Osteoblast (primary cell): ENCODE data around the gene OAS2. TPM values are rescaled to one million over a fixed set of nuclear protein-coding genes. Genes with fewer than 3 reads are reported as not detected.

Experiments
- DNase-seq: peaks from one replicate; pipeline ENCODE4 v3.0.0; 2011; ENCODE audit warnings: low spot score, mixed read lengths; ENCODE audit not compliant: insufficient read length; ENCODE audit errors: missing footprints
- H2AFZ ChIP-seq: 2 replicates; pipeline ENCODE4 v1.6.0; 2011; ENCODE audit warnings: mild to moderate bottlenecking, low read length
- H3K27ac ChIP-seq: 2 replicates; pipeline ENCODE4 v1.5.1; 2011; ENCODE audit warnings: mild to moderate bottlenecking, low read depth, low read length, moderate library complexity
- H3K27me3 ChIP-seq: 2 replicates; pipeline ENCODE4 v1.6.0; 2012; ENCODE audit warnings: mild to moderate bottlenecking, control low read depth, inconsistent platforms, low read length, moderate library complexity; ENCODE audit not compliant: insufficient read depth
- H3K36me3 ChIP-seq: 2 replicates; pipeline ENCODE4 v1.5.1; 2011; ENCODE audit warnings: mild to moderate bottlenecking, low read length, control low read depth, moderate library complexity; ENCODE audit not compliant: insufficient read depth
- H3K4me1 ChIP-seq: 2 replicates; pipeline ENCODE4 v1.5.1; 2011; ENCODE audit warnings: mild to moderate bottlenecking, low read length, control low read depth, moderate library complexity; ENCODE audit not compliant: insufficient read depth
- H3K4me2 ChIP-seq: 2 replicates; pipeline ENCODE4 v1.6.0; 2011; ENCODE audit warnings: mild to moderate bottlenecking, low read length; ENCODE audit not compliant: insufficient read depth
- H3K4me3 ChIP-seq: fragments of 200-600 bp; sonication (generic); 3 replicates; pipeline ENCODE4 v1.5.1; 2012; ENCODE audit warnings: mild to moderate bottlenecking, low read length, inconsistent platforms; ENCODE audit not compliant: insufficient read depth
- H3K79me2 ChIP-seq: 2 replicates; pipeline ENCODE4 v1.6.0; 2012; ENCODE audit warnings: mild to moderate bottlenecking, low read length, control low read depth, inconsistent platforms; ENCODE audit not compliant: insufficient read depth
- H3K9me3 ChIP-seq: 2 replicates; pipeline ENCODE4 v1.5.1; 2011; ENCODE audit warnings: low read depth, low read length, control low read depth
- H4K20me1 ChIP-seq: 2 replicates; pipeline ENCODE4 v1.6.0; 2012; ENCODE audit warnings: mild to moderate bottlenecking, low read length, control low read depth; ENCODE audit not compliant: insufficient read depth
- total RNA-seq: library from RNA; depleted of rRNA; stranded (reverse); fragments of >200 nt; gene quantifications from 2 replicates; pipeline ENCODE4 v1.2.3, GENCODE V29; 2012
- TF ChIP-seq, protein P1 (sequence below): IDR thresholded peaks from 2 replicates; pipeline ENCODE4 v1.5.1; 2011; ENCODE audit warnings: mild to moderate bottlenecking, low read depth, low read length, moderate library complexity; ENCODE audit errors: extremely low read depth

The OAS2 gene
- total RNA-seq, 1 donor = 18.1 TPM

DNA sequence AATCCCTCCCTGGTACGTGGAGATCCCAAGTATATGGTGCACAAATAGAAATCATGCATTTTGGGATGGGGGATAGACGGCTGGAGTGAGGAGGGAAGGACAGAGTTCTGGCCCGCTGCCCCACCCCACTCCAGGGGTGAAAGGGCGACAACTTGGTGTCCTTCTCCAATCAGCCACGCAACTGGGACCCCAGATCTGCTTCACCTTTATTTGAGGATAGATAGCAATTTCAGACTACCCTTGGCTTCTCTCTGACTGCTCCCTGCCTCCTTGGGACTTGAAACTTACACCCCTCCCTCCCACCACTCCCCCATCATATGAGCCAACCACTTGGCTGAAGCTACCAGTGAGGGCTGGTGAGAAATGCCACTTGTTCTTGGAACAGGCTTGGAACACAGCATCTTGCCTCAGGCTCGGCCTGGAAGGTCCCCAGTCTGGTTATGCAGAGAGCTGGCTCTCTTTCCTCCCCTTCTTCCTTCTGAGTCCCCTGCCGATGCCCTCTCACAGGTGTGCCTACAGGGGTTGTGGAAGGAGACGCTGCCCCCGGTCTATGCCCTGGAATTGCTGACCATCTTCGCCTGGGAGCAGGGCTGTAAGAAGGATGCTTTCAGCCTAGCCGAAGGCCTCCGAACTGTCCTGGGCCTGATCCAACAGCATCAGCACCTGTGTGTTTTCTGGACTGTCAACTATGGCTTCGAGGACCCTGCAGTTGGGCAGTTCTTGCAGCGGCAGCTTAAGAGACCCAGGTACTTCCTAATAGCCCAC is 31.9 kb upstream of the OAS2 start:
- TF ChIP-seq, protein P1, sequence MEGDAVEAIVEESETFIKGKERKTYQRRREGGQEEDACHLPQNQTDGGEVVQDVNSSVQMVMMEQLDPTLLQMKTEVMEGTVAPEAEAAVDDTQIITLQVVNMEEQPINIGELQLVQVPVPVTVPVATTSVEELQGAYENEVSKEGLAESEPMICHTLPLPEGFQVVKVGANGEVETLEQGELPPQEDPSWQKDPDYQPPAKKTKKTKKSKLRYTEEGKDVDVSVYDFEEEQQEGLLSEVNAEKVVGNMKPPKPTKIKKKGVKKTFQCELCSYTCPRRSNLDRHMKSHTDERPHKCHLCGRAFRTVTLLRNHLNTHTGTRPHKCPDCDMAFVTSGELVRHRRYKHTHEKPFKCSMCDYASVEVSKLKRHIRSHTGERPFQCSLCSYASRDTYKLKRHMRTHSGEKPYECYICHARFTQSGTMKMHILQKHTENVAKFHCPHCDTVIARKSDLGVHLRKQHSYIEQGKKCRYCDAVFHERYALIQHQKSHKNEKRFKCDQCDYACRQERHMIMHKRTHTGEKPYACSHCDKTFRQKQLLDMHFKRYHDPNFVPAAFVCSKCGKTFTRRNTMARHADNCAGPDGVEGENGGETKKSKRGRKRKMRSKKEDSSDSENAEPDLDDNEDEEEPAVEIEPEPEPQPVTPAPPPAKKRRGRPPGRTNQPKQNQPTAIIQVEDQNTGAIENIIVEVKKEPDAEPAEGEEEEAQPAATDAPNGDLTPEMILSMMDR = no peak
- Histone ChIP-seq H3K4me2 (no peak overlapping the region), H3K4me1 (no peaks in the 10 kb centered on the region), H2AFZ (no peak overlapping the region), H3K36me3 (no peaks in the 10 kb centered on the region), H3K4me3 (no peak overlapping the region), H4K20me1 (no peaks in the 10 kb centered on the region), H3K27me3 (no peaks in the 10 kb centered on the region), H3K79me2 (no peaks in the 10 kb centered on the region), H3K27ac (no peak overlapping the region), H3K9me3 (no peaks in the 10 kb centered on the region)
- no peak for DNase-seq

DNA sequence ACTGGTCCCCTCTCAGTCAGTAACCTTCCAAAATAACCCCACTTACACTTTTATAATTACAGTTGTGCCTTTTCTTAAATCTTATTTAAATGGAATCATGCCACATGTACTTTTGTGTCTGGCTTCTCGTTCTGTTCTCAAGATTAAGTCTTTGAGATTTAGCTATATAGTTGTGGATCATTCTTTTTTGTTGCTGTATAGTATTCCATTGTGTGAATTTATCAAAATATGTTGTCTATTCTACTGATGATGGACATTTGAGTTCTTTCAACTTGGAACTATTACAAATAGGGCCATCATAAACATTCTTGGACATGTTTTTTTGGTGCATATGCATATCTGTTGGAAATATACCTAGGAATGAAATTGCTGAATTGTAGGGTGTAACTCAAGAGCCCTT is 31.0 kb upstream of the OAS2 start:
- no peak overlapping the region for H3K4me2 ChIP-seq
- no peak overlapping the region for H2AFZ ChIP-seq
- DNase-seq = no peak
- no peak overlapping the region for H3K27ac ChIP-seq
- H3K9me3 ChIP-seq = no peaks in the 10 kb centered on the region
- no peak overlapping the region for H3K4me3 ChIP-seq
- H3K79me2 ChIP-seq = no peaks in the 10 kb centered on the region
- no peaks in the 10 kb centered on the region for H3K27me3 ChIP-seq
- no peaks in the 10 kb centered on the region for H3K36me3 ChIP-seq
- no peaks in the 10 kb centered on the region for H3K4me1 ChIP-seq
- TF ChIP-seq, protein P1 = no peak
- no peaks in the 10 kb centered on the region for H4K20me1 ChIP-seq

DNA sequence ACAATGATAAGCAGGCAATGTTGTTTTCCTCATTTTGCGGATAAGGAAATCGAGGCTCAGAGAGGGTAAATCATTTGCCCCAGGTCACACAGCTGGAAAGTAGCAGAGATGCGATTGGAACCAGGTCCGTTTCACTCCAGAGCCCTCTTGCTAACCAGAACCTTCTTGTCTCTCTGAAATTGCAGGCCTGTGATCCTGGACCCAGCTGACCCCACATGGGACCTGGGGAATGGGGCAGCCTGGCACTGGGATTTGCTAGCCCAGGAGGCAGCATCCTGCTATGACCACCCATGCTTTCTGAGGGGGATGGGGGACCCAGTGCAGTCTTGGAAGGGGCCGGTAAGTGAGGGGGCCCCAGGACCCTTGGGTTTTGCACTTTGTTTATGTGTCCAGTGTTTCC is 30.6 kb upstream of the OAS2 start:
- no peak for DNase-seq
- H2AFZ ChIP-seq = no peak overlapping the region
- no peaks in the 10 kb centered on the region for H3K36me3 ChIP-seq
- no peaks in the 10 kb centered on the region for H3K9me3 ChIP-seq
- no peak overlapping the region for H3K27ac ChIP-seq
- no peak overlapping the region for H3K4me3 ChIP-seq
- TF ChIP-seq, protein P1 = no peak
- no peaks in the 10 kb centered on the region for H3K4me1 ChIP-seq
- H3K4me2 ChIP-seq = no peak overlapping the region
- no peaks in the 10 kb centered on the region for H3K27me3 ChIP-seq
- H4K20me1 ChIP-seq = no peaks in the 10 kb centered on the region
- H3K79me2 ChIP-seq = no peaks in the 10 kb centered on the region

DNA sequence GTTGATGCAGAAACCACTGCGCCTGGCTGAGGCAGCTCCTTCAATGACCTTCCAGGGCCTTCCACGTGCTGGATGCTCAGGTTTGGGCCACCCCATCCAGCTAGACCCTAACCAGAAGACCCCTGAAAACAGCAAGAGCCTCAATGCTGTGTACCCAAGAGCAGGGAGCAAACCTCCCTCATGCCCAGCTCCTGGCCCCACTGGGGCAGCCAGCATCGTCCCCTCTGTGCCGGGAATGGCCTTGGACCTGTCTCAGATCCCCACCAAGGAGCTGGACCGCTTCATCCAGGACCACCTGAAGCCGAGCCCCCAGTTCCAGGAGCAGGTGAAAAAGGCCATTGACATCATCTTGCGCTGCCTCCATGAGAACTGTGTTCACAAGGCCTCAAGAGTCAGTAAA is 29.5 kb upstream of the OAS2 start:
- TF ChIP-seq, protein P1 = no peak
- no peaks in the 10 kb centered on the region for H3K27me3 ChIP-seq
- no peaks in the 10 kb centered on the region for H3K4me1 ChIP-seq
- no peaks in the 10 kb centered on the region for H4K20me1 ChIP-seq
- no peaks in the 10 kb centered on the region for H3K36me3 ChIP-seq
- no peak overlapping the region for H3K4me3 ChIP-seq
- no peak overlapping the region for H2AFZ ChIP-seq
- no peak for DNase-seq
- no peaks in the 10 kb centered on the region for H3K79me2 ChIP-seq
- no peak overlapping the region for H3K27ac ChIP-seq
- H3K4me2 ChIP-seq = no peak overlapping the region
- H3K9me3 ChIP-seq = no peaks in the 10 kb centered on the region
